Stimulated activated CD4-positive, alpha-beta T cell treated with anti-CD3 and anti-CD28 coated beads, Interleukin-12 subunit alpha, Interleukin-12 subunit beta, amount 100 ng/mL, for 4 hours (primary cell): ENCODE data around the gene CTU2.

Source experiments
- DNase-seq: peaks from one replicate; pipeline ENCODE4 v3.0.0-alpha.2; 2020

CTU2 gene

DNA sequence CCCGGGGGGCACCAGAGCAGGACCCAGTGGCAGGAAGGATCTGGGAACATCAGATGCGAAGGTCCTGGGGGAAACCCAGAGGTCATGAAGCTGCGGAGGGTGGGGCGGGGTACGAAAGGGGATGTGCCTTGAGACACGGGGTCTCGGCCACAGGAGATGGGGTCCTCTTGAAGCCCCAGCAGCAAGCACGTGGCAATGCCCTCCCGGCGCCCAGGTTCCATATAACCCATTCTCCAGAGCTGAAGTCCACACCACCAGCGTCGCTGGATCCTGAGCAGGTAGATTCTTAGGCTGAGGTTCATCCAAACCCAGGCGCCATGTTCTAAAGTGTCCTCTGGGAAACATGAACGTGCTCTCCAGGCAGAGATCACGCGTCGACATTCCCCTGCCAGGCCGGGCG lies 57.8 kb downstream of the CTU2 start:
- no peak for DNase-seq

DNA sequence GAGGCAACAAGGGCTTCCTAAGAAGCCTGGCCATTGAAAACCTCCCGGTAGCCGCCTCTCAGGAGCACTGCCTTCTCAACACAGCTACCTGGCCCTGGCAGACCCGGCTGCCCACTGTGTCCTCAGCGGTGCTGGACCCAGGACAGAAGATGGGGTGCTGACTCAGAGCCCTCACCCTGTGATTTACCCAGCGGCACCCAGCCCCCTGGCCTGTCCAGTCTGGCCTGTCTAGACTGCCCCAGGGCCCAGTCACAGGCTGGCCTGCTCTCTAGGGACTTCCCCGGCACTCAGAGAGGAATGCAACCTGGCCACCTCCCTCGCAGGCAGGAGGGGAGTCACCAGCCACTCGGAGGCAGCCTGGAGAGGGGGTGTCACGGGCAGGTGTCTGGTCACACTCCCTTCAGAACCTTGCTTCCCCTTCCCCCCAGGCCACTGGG lies 58.6 kb downstream of the CTU2 start:
- DNase-seq, result no peak
